K562 (cell line): Measurements from ENCODE around the gene ERICH2. TPM values are rescaled to one million over a fixed set of nuclear protein-coding genes. Genes with fewer than 3 reads are reported as not detected.

Source experiments
- ATAC-seq: fragments of 200-7000 bp; cut with Tn5 transposase; 3 replicates; pipeline ENCODE4 v1.9.1; 2020; ENCODE audit warnings: moderate library complexity
- BruUV-seq: library from RNA; stranded (reverse); fragments of 400-500 nt; replicated peaks from 2 replicates; lab custom pipeline; 2021; lab: Mats Ljungman, UMichigan
- CTCF ChIA-PET: fragments of 300-600 bp; formaldehyde crosslinking; extraction: SDS; loops from one replicate; lab custom pipeline; 2021; ENCODE audit warnings: low intra/inter-chr PET ratio; lab: Yijun Ruan, JAX
- POLR2A ChIA-PET: fragments of 300-600, 350-650 bp; sonication (Branson Sonifier 250); formaldehyde crosslinking; extraction: SDS; loops from one replicate; lab custom pipeline; 2021; ENCODE audit warnings: antibody characterized with exemption, inconsistent platforms; lab: Yijun Ruan, JAX
- DNase-seq, 4 experiments: peaks; one replicate each; pipeline versions ENCODE4 v3.0.0 to v3.0.0-alpha.2; 2011 to 2018; ENCODE audit warnings: low spot score in 3 of 4, mixed read lengths in 3 of 4; ENCODE audit errors: extremely low read depth in 1 of 4
- FAIRE-seq: peaks from 2 replicates; lab custom pipeline; 2011; peaks lifted over from hg19 to GRCh38; lab: Jason Lieb, UNC
- H2AFZ ChIP-seq: 2 replicates; pipeline ENCODE4 v1.6.0; 2011; ENCODE audit warnings: low read depth, low read length, control low read depth, inconsistent platforms
- H3K27ac ChIP-seq: fragments of 200-600 bp; 3 replicates; pipeline ENCODE4 v1.8.0; 2011; ENCODE audit warnings: low read depth, mild to moderate bottlenecking, control low read depth, inconsistent platforms, low read length, moderate library complexity, mixed read lengths; ENCODE audit errors: extremely low read depth
- H3K27me3 ChIP-seq, 2 experiments: fragments of 300-600 bp in 1 of 2; 2 replicates in 1 of 2; 3 replicates in 1 of 2; pipeline versions ENCODE4 v1.6.0 to v1.8.0; 2011; ENCODE audit warnings: inconsistent platforms in 2 of 2, low read length in 2 of 2, mild to moderate bottlenecking in 1 of 2, mixed read lengths in 1 of 2, moderate library complexity in 1 of 2; ENCODE audit not compliant: control insufficient read depth in 2 of 2, insufficient read depth in 2 of 2
- H3K36me3 ChIP-seq: fragments of 300-600 bp; 3 replicates; pipeline ENCODE4 v1.8.0; 2011; ENCODE audit warnings: mild to moderate bottlenecking, low read length, inconsistent platforms; ENCODE audit not compliant: control insufficient read depth, insufficient read depth
- H3K4me1 ChIP-seq, 2 experiments: fragments of 200-600 bp in 1 of 2; replicated peaks in 1 of 2; 2 replicates in 1 of 2; 3 replicates in 1 of 2; pipeline versions ENCODE4 v1.5.1 to v1.8.0; 2011; ENCODE audit warnings: inconsistent platforms in 2 of 2, low read length in 2 of 2, mild to moderate bottlenecking in 1 of 2, mixed read lengths in 1 of 2, moderate library complexity in 1 of 2; ENCODE audit not compliant: control insufficient read depth in 2 of 2, insufficient read depth in 2 of 2
- H3K4me2 ChIP-seq: 2 replicates; pipeline ENCODE4 v1.6.1; 2011; ENCODE audit warnings: low read length, control low read depth, inconsistent platforms, mixed read lengths; ENCODE audit not compliant: insufficient read depth
- H3K4me3 ChIP-seq: fragments of 200-600 bp; sonication (generic), shearing (Covaris generic); 2 replicates; pipeline ENCODE4 v1.5.1; 2016; ENCODE audit warnings: control low read depth, inconsistent platforms
- H3K79me2 ChIP-seq: fragments of 200-600 bp; 3 replicates; pipeline ENCODE4 v1.8.0; 2011; ENCODE audit warnings: low read length, inconsistent platforms; ENCODE audit not compliant: control insufficient read depth, insufficient read depth
- H3K9ac ChIP-seq, 2 experiments: 2 replicates each; pipeline versions ENCODE4 v1.6.0 to v1.6.1; 2011; ENCODE audit warnings: low read depth in 2 of 2, low read length in 2 of 2, control low read depth in 1 of 2, inconsistent platforms in 1 of 2, mild to moderate bottlenecking in 1 of 2, mixed read lengths in 1 of 2; ENCODE audit not compliant: insufficient read depth in 1 of 2
- H3K9me1 ChIP-seq: one replicate; pipeline ENCODE4 v1.6.0; 2011; ENCODE audit warnings: inconsistent platforms, mild to moderate bottlenecking, low read length, moderate library complexity; ENCODE audit not compliant: control insufficient read depth, insufficient read depth
- H3K9me3 ChIP-seq: replicated peaks from 2 replicates; pipeline ENCODE4 v1.5.1; 2011; ENCODE audit warnings: low read depth, low read length, inconsistent platforms; ENCODE audit not compliant: control insufficient read depth, insufficient read depth
- H4K20me1 ChIP-seq: replicated peaks from 2 replicates; pipeline ENCODE4 v1.6.1; 2011; ENCODE audit warnings: low read length, inconsistent platforms, mixed read lengths; ENCODE audit not compliant: control insufficient read depth, insufficient read depth
- CBFB ChIP-seq: sonication (generic); formaldehyde crosslinking; IDR thresholded peaks from 2 replicates; pipeline ENCODE4 v1.4.0; 2020; ENCODE audit warnings: mild to moderate bottlenecking, missing genetic modification reagents
- HCFC1 ChIP-seq: IDR thresholded peaks from 2 replicates; pipeline ENCODE4 v1.6.1; 2012; ENCODE audit warnings: low read depth, low read length, improper control_type of control experiment
- RBBP5 ChIP-seq: fragments of 200-600 bp; sonication (generic); IDR thresholded peaks from 2 replicates; pipeline ENCODE4 v1.6.1; 2012; ENCODE audit warnings: borderline replicate concordance, mild to moderate bottlenecking, low read length, control low read depth, inconsistent platforms; ENCODE audit not compliant: insufficient read depth, poor library complexity, severe bottlenecking
- WGBS: fragments of 100-300 bp; shearing (Covaris generic); methylation state at CpG from one replicate; pipeline ENCODE4 v1.1.6; 2016; ENCODE audit warnings: low coverage, mixed read lengths; ENCODE audit not compliant: insufficient coverage; ENCODE audit errors: missing lambda C conversion rate; 5-methylcytosine and 5-hydroxymethylcytosine counted together
- in situ Hi-C: fragments of 300-500 bp; cut with MboI; formaldehyde crosslinking; loops from 4 replicates; pipeline ENCODE4 v1.15.0; 2018; ENCODE audit warnings: inconsistent platforms, mixed read lengths
- intact Hi-C: fragments of 100-400 bp; cut with micrococcal nuclease; formaldehyde crosslinking; loops from 2 replicates; pipeline ENCODE4 v1.14.2; 2022
- polyA plus RNA-seq, 8 experiments: library from polyadenylated mRNA; depleted of rRNA in 4 of 8; stranded (reverse) in 5 of 8; unstranded in 3 of 8; fragments of >200 nt; fragmentation: Nextera tagmentation in 2 of 8; fragmentation: Illumina TruSeq in 1 of 8; extraction: Ambion mirVana in 2 of 8; extraction: Trizol in 1 of 8; gene quantifications; 2 replicates each; pipeline versions ENCODE4 v1.2.1 to v1.2.3, GENCODE V29; 2011 to 2014; ENCODE audit warnings: inconsistent platforms in 1 of 8, missing spikeins in 1 of 8
- total RNA-seq, 7 experiments: library from RNA; depleted of rRNA in 6 of 7; stranded (reverse); fragments of >200 nt in 6 of 7; fragmentation: Illumina TruSeq in 2 of 7; extraction: Trizol in 2 of 7; gene quantifications; 2 replicates each; pipeline versions ENCODE4 v1.2.1 to v1.2.3, GENCODE V29; 2011 to 2021; ENCODE audit warnings: low replicate concordance in 1 of 7

Gene ERICH2
- total and polyA plus RNA-seq, 9 of the 15 experiments (the other 6 are each of a cell fraction or from before 2014, with no cell fraction given): 0.85 to 2.4 (median 1.6) TPM

GRCh38 chr2:170818036-170818751 is 48.0 kb downstream of the ERICH2 start:
- no peaks in the 10 kb centered on the region for H3K36me3 ChIP-seq
- WGBS: 79% methylated on average over 39 of the region's 60 CpGs
- TF ChIP-seq CBFB (0 out of 2 replicates have a peak, but pooled peaks have one; percentile 57), RBBP5 (peak; percentile 7), HCFC1 (no peak)
- H3K27me3 ChIP-seq: peaks cover 0 to 7% of the 10 kb centered on the region in 2 experiments; a peak in 1 of 5 replicates
- H3K9me1 ChIP-seq: no peaks in the 10 kb centered on the region
- BruUV-seq: no TSS peak
- CTCF ChIA-PET: interaction anchor here (0.9 kb wide), 1 partner anchor 155 kb away, joined by 3 read pairs; no protein-coding TSS in a partner anchor
- no peak overlapping the region for H3K4me3 ChIP-seq
- no peak overlapping the region; the same call in 1 of the 2 replicates for H2AFZ ChIP-seq
- ATAC-seq (no peak), FAIRE-seq (no peak), DNase-seq (no peak)
- H4K20me1 ChIP-seq: no peaks in the 10 kb centered on the region
- intact Hi-C loops (loop anchor here (10.0 kb wide), 1 partner anchor 293 kb away; no protein-coding TSS in a partner anchor), in situ Hi-C loops (loop anchor here (10.0 to 25.0 kb wide), 2 partner anchors 453 to 881 kb away; no protein-coding TSS in a partner anchor)
- H3K27ac ChIP-seq: no peak overlapping the region
- H3K9me3 ChIP-seq: no peaks in the 10 kb centered on the region; the same call in 1 of the 2 replicates
- H3K79me2 ChIP-seq: no peaks in the 10 kb centered on the region; the same call in 2 of the 3 replicates
- peak overlapping the region; percentile 86 for H3K4me2 ChIP-seq
- peaks cover 6 to 66% of the 10 kb centered on the region in 2 experiments for H3K4me1 ChIP-seq
- POLR2A ChIA-PET: interaction anchor here (0.5 to 0.9 kb wide), 3 partner anchors 9 to 579 kb away, joined by 3 read pairs; no protein-coding TSS in a partner anchor
- H3K9ac ChIP-seq: no peak overlapping the region; a peak in 1 of 4 replicates
